ENCODE measurements around the gene AP4S1.
A peak's percentile ranks its signal among the peaks of the same experiment; 100 is the strongest.
"Not testable (repeated sequence)": the region's sequence is repeated elsewhere in the genome, so short reads cannot be mapped to it uniquely, and the experiment has no call there.

Gene AP4S1

GRCh38 chr14:31009836-31010574 is 15.4 kb upstream of the AP4S1 start:
- no peak for DNase-seq

GRCh38 chr14:31010935-31011334 is 14.5 kb upstream of the AP4S1 start:
- DNase-seq = no peak

GRCh38 chr14:31013841-31014240 is 11.6 kb upstream of the AP4S1 start:
- DNase-seq = no peak

GRCh38 chr14:31018057-31018645 is 7.3 kb upstream of the AP4S1 start:
- DNase-seq = no peak

GRCh38 chr14:31020834-31021575 is 4.4 kb upstream of the AP4S1 start:
- DNase-seq = no peak

- DNase-seq = no peak
Measured at GRCh38 chr14:31021576-31021949, 3.9 kb upstream of the AP4S1 start.

- no peak for DNase-seq
Measured at GRCh38 chr14:31022386-31022785, 3.1 kb upstream of the AP4S1 start.

GRCh38 chr14:31024010-31024480 is 1.4 kb upstream of the AP4S1 start:
- no peak for DNase-seq

GRCh38 chr14:31024577-31025366 is 677 bp upstream of the AP4S1 start:
- DNase-seq = peak; percentile 31

GRCh38 chr14:31026077-31026449 is 614 bp downstream of the AP4S1 start, which contains the start of gene STRN3:
TSS of gene STRN3 (minus strand) at chr14:31026379. CDS start at chr14:31026185, 194 bp downstream.
- DNase-seq = no peak

GRCh38 chr14:31026450-31027235 is 1.2 kb downstream of the AP4S1 start:
- DNase-seq = peak; percentile 98

- DNase-seq = no peak
Measured at GRCh38 chr14:31027847-31028246, 2.4 kb downstream of the AP4S1 start.

- DNase-seq = no peak
Measured at GRCh38 chr14:31029016-31029970, 3.8 kb downstream of the AP4S1 start.

GRCh38 chr14:31030469-31030868 is 5.0 kb downstream of the AP4S1 start:
- no peak for DNase-seq

GRCh38 chr14:31036552-31036951 is 11.1 kb downstream of the AP4S1 start:
- no peak for DNase-seq

- DNase-seq = no peak
Measured at GRCh38 chr14:31037709-31038221, 12.3 kb downstream of the AP4S1 start.

- DNase-seq = no peak
Measured at GRCh38 chr14:31038521-31039166, 13.2 kb downstream of the AP4S1 start.

- DNase-seq = no peak
Measured at GRCh38 chr14:31042300-31042699, 16.9 kb downstream of the AP4S1 start.

GRCh38 chr14:31042893-31043292 is 17.4 kb downstream of the AP4S1 start:
- not testable (repeated sequence) for DNase-seq

GRCh38 chr14:31043379-31043778 is 17.9 kb downstream of the AP4S1 start:
- DNase-seq = no peak

All from HCEC 1CT (cell line).